H1 (cell line): Measurements from ENCODE around the gene TEX11. TPM values are rescaled to one million over a fixed set of nuclear protein-coding genes. Genes with fewer than 3 reads are reported as not detected.
"Not testable (repeated sequence)": the region's sequence is repeated elsewhere in the genome, so short reads cannot be mapped to it uniquely, and the experiment has no call there.

Experiments
- CTCF ChIA-PET: fragments of 300-600 bp; sonication (Branson Sonifier 250); formaldehyde crosslinking; loops from one replicate; lab custom pipeline; 2021; ENCODE audit not compliant: partially characterized antibody; lab: Charles Lee
- POLR2A ChIA-PET: fragments of 300-600 bp; sonication (Branson Sonifier 250); formaldehyde crosslinking; loops from one replicate; lab custom pipeline; 2021; ENCODE audit warnings: inconsistent platforms; ENCODE audit not compliant: partially characterized antibody; lab: Charles Lee
- DNase-seq, 2 experiments: peaks; one replicate each; pipeline versions ENCODE4 v3.0.0 to v3.0.0-alpha.2; 2010 to 2022; ENCODE audit warnings: low spot score in 2 of 2, low read depth in 1 of 2, mixed read lengths in 1 of 2
- FAIRE-seq: peaks from 2 replicates; lab custom pipeline; 2011; peaks lifted over from hg19 to GRCh38; lab: Jason Lieb, UNC
- H2AFZ ChIP-seq: 2 replicates; pipeline ENCODE4 v1.8.1; 2012; ENCODE audit warnings: low read length, inconsistent platforms
- H2AK5ac ChIP-seq: 2 replicates; pipeline ENCODE4 v1.6.1; 2013; ENCODE audit warnings: low read depth, low read length
- H2BK120ac ChIP-seq: replicated peaks from 2 replicates; pipeline ENCODE3; 2013; ENCODE audit warnings: low read depth, low read length, inconsistent platforms
- H2BK12ac ChIP-seq: 2 replicates; pipeline ENCODE4 v1.6.1; 2013; ENCODE audit warnings: low read depth, low read length
- H2BK15ac ChIP-seq: 2 replicates; pipeline ENCODE4 v1.6.1; 2013; ENCODE audit warnings: low read length
- H2BK20ac ChIP-seq: 2 replicates; pipeline ENCODE4 v1.6.1; 2013; ENCODE audit warnings: low read length
- H2BK5ac ChIP-seq: 2 replicates; pipeline ENCODE4 v1.6.1; 2013; ENCODE audit warnings: low read depth, low read length
- H3K14ac ChIP-seq: 2 replicates; pipeline ENCODE4 v1.6.1; 2013; ENCODE audit warnings: inconsistent platforms; ENCODE audit not compliant: insufficient read length
- H3K18ac ChIP-seq: 2 replicates; pipeline ENCODE4 v1.6.1; 2013; ENCODE audit warnings: low read length; ENCODE audit errors: extremely low read depth
- H3K23ac ChIP-seq: 2 replicates; pipeline ENCODE4 v1.6.1; 2013; ENCODE audit warnings: inconsistent platforms; ENCODE audit not compliant: insufficient read length
- H3K23me2 ChIP-seq: 2 replicates; pipeline ENCODE4 v1.6.1; 2013; ENCODE audit warnings: low read depth, low read length
- H3K27ac ChIP-seq: 2 replicates; pipeline ENCODE4 v1.6.1; 2011; ENCODE audit warnings: low read depth, low read length, inconsistent platforms
- H3K27me3 ChIP-seq, 4 experiments: replicated peaks in 1 of 4; 1 replicate in 1 of 4; 2 replicates in 3 of 4; pipeline versions ENCODE4 v1.6.1 to v1.8.1; 2011 to 2013; ENCODE audit warnings: low read length in 3 of 4, mild to moderate bottlenecking in 3 of 4, inconsistent platforms in 2 of 4, mixed read lengths in 2 of 4, moderate library complexity in 1 of 4; ENCODE audit not compliant: control insufficient read depth in 3 of 4, insufficient read depth in 3 of 4; ENCODE audit errors: extremely low read depth in 1 of 4
- H3K36me3 ChIP-seq, 4 experiments: 2 replicates each; pipeline versions ENCODE4 v1.6.1 to v1.8.1; 2011 to 2013; ENCODE audit warnings: mild to moderate bottlenecking in 4 of 4, low read length in 3 of 4, moderate library complexity in 2 of 4, control low read depth in 1 of 4, inconsistent platforms in 1 of 4; ENCODE audit not compliant: insufficient read depth in 4 of 4, control insufficient read depth in 2 of 4
- H3K4ac ChIP-seq: replicated peaks from 2 replicates; pipeline ENCODE3; 2013; ENCODE audit warnings: low read length, low read depth, mixed read lengths, inconsistent platforms; ENCODE audit not compliant: insufficient read length
- H3K4me1 ChIP-seq, 4 experiments: replicated peaks in 1 of 4; 1 replicate in 1 of 4; 2 replicates in 3 of 4; pipeline versions ENCODE4 v1.6.1 to v1.8.1; 2011 to 2013; ENCODE audit warnings: low read length in 3 of 4, inconsistent platforms in 2 of 4, mixed read lengths in 1 of 4; ENCODE audit not compliant: insufficient read depth in 4 of 4, control insufficient read depth in 3 of 4
- H3K4me2 ChIP-seq, 2 experiments: 2 replicates each; pipeline versions ENCODE4 v1.6.1 to v1.8.1; 2011 to 2013; ENCODE audit warnings: low read depth in 2 of 2, low read length in 2 of 2, control low read depth in 1 of 2, inconsistent platforms in 1 of 2, mild to moderate bottlenecking in 1 of 2; ENCODE audit not compliant: insufficient read depth in 1 of 2
- H3K4me3 ChIP-seq, 4 experiments: fragments of 200-600, 300-600 bp in 1 of 4; sonication (generic), shearing (Covaris generic), sonication (Bioruptor Twin) in 1 of 4; 2 replicates each; pipeline versions ENCODE4 v1.5.1 to v1.8.1; 2011 to 2016; ENCODE audit warnings: low read length in 4 of 4, low read depth in 3 of 4, control low read depth in 2 of 4, inconsistent platforms in 2 of 4, mild to moderate bottlenecking in 2 of 4, mixed read lengths in 1 of 4, moderate library complexity in 1 of 4; ENCODE audit not compliant: insufficient read depth in 2 of 4; ENCODE audit errors: extremely low read depth in 1 of 4
- H3K56ac ChIP-seq: replicated peaks from 2 replicates; pipeline ENCODE3; 2013; ENCODE audit warnings: low read depth, mild to moderate bottlenecking, mixed read lengths, low read length, inconsistent platforms; ENCODE audit not compliant: insufficient read length
- H3K79me1 ChIP-seq: 2 replicates; pipeline ENCODE4 v1.6.1; 2013; ENCODE audit warnings: low read depth, low read length, control low read depth
- H3K79me2 ChIP-seq, 2 experiments: 2 replicates each; pipeline versions ENCODE4 v1.6.1 to v1.8.1; 2012 to 2013; ENCODE audit warnings: low read length in 2 of 2, mild to moderate bottlenecking in 2 of 2, inconsistent platforms in 1 of 2; ENCODE audit not compliant: insufficient read depth in 2 of 2, control insufficient read depth in 1 of 2
- H3K9ac ChIP-seq, 4 experiments: replicated peaks in 1 of 4; 1 replicate in 1 of 4; 2 replicates in 3 of 4; pipeline versions ENCODE4 v1.6.1 to v1.8.1; 2011 to 2013; ENCODE audit warnings: low read depth in 3 of 4, low read length in 3 of 4, control low read depth in 2 of 4, mild to moderate bottlenecking in 2 of 4, moderate library complexity in 2 of 4, inconsistent platforms in 1 of 4; ENCODE audit errors: extremely low read depth in 1 of 4
- H3K9me3 ChIP-seq, 2 experiments: 2 replicates each; pipeline versions ENCODE4 v1.6.1 to v1.8.1; 2012 to 2013; ENCODE audit warnings: mild to moderate bottlenecking in 2 of 2, moderate library complexity in 2 of 2, control low read depth in 1 of 2, inconsistent platforms in 1 of 2, low read depth in 1 of 2, low read length in 1 of 2, mixed read lengths in 1 of 2; ENCODE audit not compliant: insufficient read depth in 2 of 2
- H4K20me1 ChIP-seq, 2 experiments: replicated peaks in 1 of 2; 2 replicates each; pipeline versions ENCODE3 to v1.8.1; 2011 to 2013; ENCODE audit warnings: inconsistent platforms in 2 of 2, low read length in 2 of 2, mild to moderate bottlenecking in 1 of 2; ENCODE audit not compliant: insufficient read depth in 2 of 2, control insufficient read depth in 1 of 2
- H4K5ac ChIP-seq: 2 replicates; pipeline ENCODE4 v1.6.1; 2013; ENCODE audit warnings: low read length, low read depth, mixed read lengths, inconsistent platforms; ENCODE audit not compliant: insufficient read length
- H4K8ac ChIP-seq: 2 replicates; pipeline ENCODE4 v1.8.0; 2013; ENCODE audit warnings: mild to moderate bottlenecking, moderate library complexity, low read length, inconsistent platforms; ENCODE audit not compliant: insufficient read depth; ENCODE audit errors: extremely low read depth
- H4K91ac ChIP-seq: replicated peaks from 2 replicates; pipeline ENCODE3; 2013; ENCODE audit warnings: low read length, mixed read lengths, inconsistent platforms; ENCODE audit not compliant: insufficient read length
- MAFK ChIP-seq: IDR thresholded peaks from 2 replicates; pipeline ENCODE4 v1.6.1; 2012; ENCODE audit warnings: low read depth, mild to moderate bottlenecking, improper control_type of control experiment, low read length
- POLR2AphosphoS5 ChIP-seq: IDR thresholded peaks from 2 replicates; pipeline ENCODE4 v1.6.1; 2011; ENCODE audit warnings: low read depth, low read length
- RAD21 ChIP-seq, 2 experiments: IDR thresholded peaks in 1 of 2; conservative IDR thresholded peaks in 1 of 2; 2 replicates each; pipeline ENCODE4 v1.6.1; 2011; ENCODE audit warnings: low read depth in 2 of 2, low read length in 2 of 2, improper control_type of control experiment in 1 of 2, inconsistent platforms in 1 of 2, mild to moderate bottlenecking in 1 of 2, moderate library complexity in 1 of 2
- SAP30 ChIP-seq: fragments of 300-600 bp; sonication (generic); IDR thresholded peaks from 2 replicates; pipeline ENCODE4 v1.7.1; 2012; ENCODE audit warnings: low read length, moderate library complexity, mild to moderate bottlenecking, inconsistent platforms; ENCODE audit not compliant: insufficient read depth, insufficient replicate concordance
- TAF7 ChIP-seq: optimal IDR thresholded peaks from 2 replicates; pipeline ENCODE3; 2011; ENCODE audit warnings: low read depth, mild to moderate bottlenecking, inconsistent platforms, low read length, moderate library complexity, borderline replicate concordance
- WGBS, 2 experiments: shearing (Covaris generic) in 1 of 2; methylation state at CpG; one replicate each; pipeline versions ENCODE4 v1.1.6 to v1.1.7; 2013 to 2015; ENCODE audit warnings: low lambda C conversion rate in 2 of 2, mixed read lengths in 2 of 2, inconsistent platforms in 1 of 2, low coverage in 1 of 2, missing lambda C conversion rate in 1 of 2; ENCODE audit not compliant: insufficient replicate concordance in 2 of 2, insufficient coverage in 1 of 2, insufficient read length in 1 of 2; ENCODE audit errors: extremely low coverage in 1 of 2, missing lambda C conversion rate in 1 of 2; 5-methylcytosine and 5-hydroxymethylcytosine counted together
- polyA plus RNA-seq, 7 experiments: library from polyadenylated mRNA; depleted of rRNA in 3 of 7; stranded (reverse) in 5 of 7; unstranded in 2 of 7; fragments of >200 nt in 5 of 7; fragments of 200-250 nt in 2 of 7; gene quantifications; 1 replicate in 5 of 7; 2 replicates in 1 of 7; 4 replicates in 1 of 7; pipeline versions ENCODE4 v1.2.1 to v1.2.3, GENCODE V29; 2011 to 2013; ENCODE audit warnings: missing spikeins in 2 of 7, mixed read lengths in 2 of 7
- total RNA-seq: library from RNA; stranded (reverse); fragmentation: NEBNext Ultra II Directional; extraction: Animal tissue kit (Norgen Biotek cat#: 25700); gene quantifications from 2 replicates; pipeline ENCODE4 v1.2.1, GENCODE V29; 2021
- TF ChIP-seq, protein P1 (sequence below), 3 experiments: IDR thresholded peaks; 1 replicate in 2 of 3; 2 replicates in 1 of 3; pipeline versions ENCODE4 v1.5.1 to v1.6.1; 2011; ENCODE audit warnings: low read length in 3 of 3, mild to moderate bottlenecking in 3 of 3, inconsistent platforms in 2 of 3, low read depth in 1 of 3, moderate library complexity in 1 of 3; ENCODE audit not compliant: insufficient read depth in 1 of 3; ENCODE audit errors: control extremely low read depth in 1 of 3

Gene TEX11
- total and polyA plus RNA-seq, 2 of the 8 experiments (the other 6 are each of a cell fraction or from before 2014, with no cell fraction given) = 0.11 to 0.74 TPM

DNA sequence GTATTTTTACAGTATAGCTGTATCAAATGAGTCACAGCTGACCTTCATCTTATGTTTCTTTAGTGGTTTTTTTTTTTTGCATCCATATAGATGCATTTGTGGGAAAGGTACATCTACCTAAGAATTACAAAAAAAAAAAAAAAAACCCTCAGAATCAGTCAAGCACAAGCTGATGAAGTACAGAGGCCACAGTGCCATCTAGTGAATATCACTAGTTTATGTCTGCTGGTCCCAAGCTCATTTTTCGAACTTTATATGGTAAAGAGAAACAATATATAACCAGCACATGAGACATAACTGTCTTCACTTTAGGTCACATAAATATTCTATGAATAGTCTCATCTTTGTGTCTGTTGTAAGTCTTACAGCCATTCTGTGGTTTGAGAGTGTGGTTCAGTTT, 243.8 kb downstream of the TEX11 start (continued):
- TF ChIP-seq, protein P1, sequence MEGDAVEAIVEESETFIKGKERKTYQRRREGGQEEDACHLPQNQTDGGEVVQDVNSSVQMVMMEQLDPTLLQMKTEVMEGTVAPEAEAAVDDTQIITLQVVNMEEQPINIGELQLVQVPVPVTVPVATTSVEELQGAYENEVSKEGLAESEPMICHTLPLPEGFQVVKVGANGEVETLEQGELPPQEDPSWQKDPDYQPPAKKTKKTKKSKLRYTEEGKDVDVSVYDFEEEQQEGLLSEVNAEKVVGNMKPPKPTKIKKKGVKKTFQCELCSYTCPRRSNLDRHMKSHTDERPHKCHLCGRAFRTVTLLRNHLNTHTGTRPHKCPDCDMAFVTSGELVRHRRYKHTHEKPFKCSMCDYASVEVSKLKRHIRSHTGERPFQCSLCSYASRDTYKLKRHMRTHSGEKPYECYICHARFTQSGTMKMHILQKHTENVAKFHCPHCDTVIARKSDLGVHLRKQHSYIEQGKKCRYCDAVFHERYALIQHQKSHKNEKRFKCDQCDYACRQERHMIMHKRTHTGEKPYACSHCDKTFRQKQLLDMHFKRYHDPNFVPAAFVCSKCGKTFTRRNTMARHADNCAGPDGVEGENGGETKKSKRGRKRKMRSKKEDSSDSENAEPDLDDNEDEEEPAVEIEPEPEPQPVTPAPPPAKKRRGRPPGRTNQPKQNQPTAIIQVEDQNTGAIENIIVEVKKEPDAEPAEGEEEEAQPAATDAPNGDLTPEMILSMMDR (IDR thresholded peaks at IDR 0.05; ENCODE audit: control extremely low read depth in 1 of 3, insufficient read depth in 1 of 3, low read depth in 1 of 3, low read length in 3 of 3) = peak in 2 of 3 experiments; percentile 14 to 20; a peak in 2 of 4 replicates
- TF ChIP-seq MAFK = no peak
- TF ChIP-seq POLR2AphosphoS5 = no peak
- peak; percentile 60 for TF ChIP-seq RAD21 (IDR thresholded peaks at IDR 0.05 in 1 of 2, conservative IDR thresholded peaks at IDR 0.05 in 1 of 2; ENCODE audit: low read depth in 2 of 2, low read length in 2 of 2)
- no peak for TF ChIP-seq TAF7
- no peak for TF ChIP-seq SAP30
- TF ChIP-seq, all 59 proteins: peak for 2

DNA sequence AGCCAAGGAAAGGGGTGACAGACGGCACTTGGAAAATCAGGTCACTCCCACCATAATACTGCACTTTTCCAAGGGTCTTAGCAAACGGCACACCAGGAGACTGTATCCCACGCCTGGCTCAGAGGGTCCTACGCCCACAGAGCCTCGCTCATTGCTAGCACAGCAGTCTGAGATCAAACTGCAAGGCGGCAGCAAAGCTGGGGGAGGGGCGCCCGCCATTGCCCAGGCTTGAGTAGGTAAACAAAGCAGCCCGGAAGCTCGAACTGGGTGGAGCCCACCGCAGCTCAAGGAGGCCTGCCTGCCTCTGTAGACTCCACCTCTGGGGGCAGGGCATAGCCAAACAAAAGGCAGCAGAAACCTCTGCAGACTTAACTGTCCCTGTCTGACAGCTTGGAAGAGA, 247.4 kb downstream of the TEX11 start:
- H3K79me2 ChIP-seq, H3K4me3 ChIP-seq, H3K36me3 ChIP-seq, H3K9ac ChIP-seq, H3K4me2 ChIP-seq, CTCF ChIA-PET, H2BK12ac ChIP-seq, H3K56ac ChIP-seq, FAIRE-seq, H3K27ac ChIP-seq, H2BK120ac ChIP-seq, POLR2A ChIA-PET, H4K5ac ChIP-seq, H2BK20ac ChIP-seq, H3K18ac ChIP-seq, H3K23me2 ChIP-seq, H2AK5ac ChIP-seq, H3K27me3 ChIP-seq, H3K14ac ChIP-seq, H4K20me1 ChIP-seq, H3K4ac ChIP-seq, H3K79me1 ChIP-seq, H4K8ac ChIP-seq, H2AFZ ChIP-seq, DNase-seq, H2BK15ac ChIP-seq, H3K9me3 ChIP-seq, H3K23ac ChIP-seq, H4K91ac ChIP-seq, H2BK5ac ChIP-seq, H3K4me1 ChIP-seq: not testable (repeated sequence)
- WGBS, 2 experiments = 63% methylated on average over 7 of the region's 11 CpGs; no CpG with 5 or more reads in 1 of the 2 experiments
